H1 (cell line): ENCODE data around the gene PNMA1. TPM values are rescaled to one million over a fixed set of nuclear protein-coding genes. Genes with fewer than 3 reads are reported as not detected.

ENCODE experiments used
- CTCF ChIA-PET: fragments of 300-600 bp; sonication (Branson Sonifier 250); formaldehyde crosslinking; loops from one replicate; lab custom pipeline; 2021; ENCODE audit not compliant: partially characterized antibody; lab: Charles Lee
- POLR2A ChIA-PET: fragments of 300-600 bp; sonication (Branson Sonifier 250); formaldehyde crosslinking; loops from one replicate; lab custom pipeline; 2021; ENCODE audit warnings: inconsistent platforms; ENCODE audit not compliant: partially characterized antibody; lab: Charles Lee
- DNase-seq, 2 experiments: peaks; one replicate each; pipeline versions ENCODE4 v3.0.0 to v3.0.0-alpha.2; 2010 to 2022; ENCODE audit warnings: low spot score in 2 of 2, low read depth in 1 of 2, mixed read lengths in 1 of 2
- FAIRE-seq: peaks from 2 replicates; lab custom pipeline; 2011; peaks lifted over from hg19 to GRCh38; lab: Jason Lieb, UNC
- H2AFZ ChIP-seq: 2 replicates; pipeline ENCODE4 v1.8.1; 2012; ENCODE audit warnings: low read length, inconsistent platforms
- H2AK5ac ChIP-seq: 2 replicates; pipeline ENCODE4 v1.6.1; 2013; ENCODE audit warnings: low read depth, low read length
- H2BK120ac ChIP-seq: replicated peaks from 2 replicates; pipeline ENCODE3; 2013; ENCODE audit warnings: low read depth, low read length, inconsistent platforms
- H2BK12ac ChIP-seq: 2 replicates; pipeline ENCODE4 v1.6.1; 2013; ENCODE audit warnings: low read depth, low read length
- H2BK15ac ChIP-seq: 2 replicates; pipeline ENCODE4 v1.6.1; 2013; ENCODE audit warnings: low read length
- H2BK20ac ChIP-seq: 2 replicates; pipeline ENCODE4 v1.6.1; 2013; ENCODE audit warnings: low read length
- H2BK5ac ChIP-seq: 2 replicates; pipeline ENCODE4 v1.6.1; 2013; ENCODE audit warnings: low read depth, low read length
- H3K14ac ChIP-seq: 2 replicates; pipeline ENCODE4 v1.6.1; 2013; ENCODE audit warnings: inconsistent platforms; ENCODE audit not compliant: insufficient read length
- H3K18ac ChIP-seq: 2 replicates; pipeline ENCODE4 v1.6.1; 2013; ENCODE audit warnings: low read length; ENCODE audit errors: extremely low read depth
- H3K23ac ChIP-seq: 2 replicates; pipeline ENCODE4 v1.6.1; 2013; ENCODE audit warnings: inconsistent platforms; ENCODE audit not compliant: insufficient read length
- H3K23me2 ChIP-seq: 2 replicates; pipeline ENCODE4 v1.6.1; 2013; ENCODE audit warnings: low read depth, low read length
- H3K27ac ChIP-seq: 2 replicates; pipeline ENCODE4 v1.6.1; 2011; ENCODE audit warnings: low read depth, low read length, inconsistent platforms
- H3K27me3 ChIP-seq, 4 experiments: replicated peaks in 1 of 4; 1 replicate in 1 of 4; 2 replicates in 3 of 4; pipeline versions ENCODE4 v1.6.1 to v1.8.1; 2011 to 2013; ENCODE audit warnings: low read length in 3 of 4, mild to moderate bottlenecking in 3 of 4, inconsistent platforms in 2 of 4, mixed read lengths in 2 of 4, moderate library complexity in 1 of 4; ENCODE audit not compliant: control insufficient read depth in 3 of 4, insufficient read depth in 3 of 4; ENCODE audit errors: extremely low read depth in 1 of 4
- H3K36me3 ChIP-seq, 4 experiments: 2 replicates each; pipeline versions ENCODE4 v1.6.1 to v1.8.1; 2011 to 2013; ENCODE audit warnings: mild to moderate bottlenecking in 4 of 4, low read length in 3 of 4, moderate library complexity in 2 of 4, control low read depth in 1 of 4, inconsistent platforms in 1 of 4; ENCODE audit not compliant: insufficient read depth in 4 of 4, control insufficient read depth in 2 of 4
- H3K4ac ChIP-seq: replicated peaks from 2 replicates; pipeline ENCODE3; 2013; ENCODE audit warnings: low read length, low read depth, mixed read lengths, inconsistent platforms; ENCODE audit not compliant: insufficient read length
- H3K4me1 ChIP-seq, 4 experiments: replicated peaks in 1 of 4; 1 replicate in 1 of 4; 2 replicates in 3 of 4; pipeline versions ENCODE4 v1.6.1 to v1.8.1; 2011 to 2013; ENCODE audit warnings: low read length in 3 of 4, inconsistent platforms in 2 of 4, mixed read lengths in 1 of 4; ENCODE audit not compliant: insufficient read depth in 4 of 4, control insufficient read depth in 3 of 4
- H3K4me2 ChIP-seq, 2 experiments: 2 replicates each; pipeline versions ENCODE4 v1.6.1 to v1.8.1; 2011 to 2013; ENCODE audit warnings: low read depth in 2 of 2, low read length in 2 of 2, control low read depth in 1 of 2, inconsistent platforms in 1 of 2, mild to moderate bottlenecking in 1 of 2; ENCODE audit not compliant: insufficient read depth in 1 of 2
- H3K4me3 ChIP-seq, 4 experiments: fragments of 200-600, 300-600 bp in 1 of 4; sonication (generic), shearing (Covaris generic), sonication (Bioruptor Twin) in 1 of 4; 2 replicates each; pipeline versions ENCODE4 v1.5.1 to v1.8.1; 2011 to 2016; ENCODE audit warnings: low read length in 4 of 4, low read depth in 3 of 4, control low read depth in 2 of 4, inconsistent platforms in 2 of 4, mild to moderate bottlenecking in 2 of 4, mixed read lengths in 1 of 4, moderate library complexity in 1 of 4; ENCODE audit not compliant: insufficient read depth in 2 of 4; ENCODE audit errors: extremely low read depth in 1 of 4
- H3K56ac ChIP-seq: replicated peaks from 2 replicates; pipeline ENCODE3; 2013; ENCODE audit warnings: low read depth, mild to moderate bottlenecking, mixed read lengths, low read length, inconsistent platforms; ENCODE audit not compliant: insufficient read length
- H3K79me1 ChIP-seq: 2 replicates; pipeline ENCODE4 v1.6.1; 2013; ENCODE audit warnings: low read depth, low read length, control low read depth
- H3K79me2 ChIP-seq, 2 experiments: 2 replicates each; pipeline versions ENCODE4 v1.6.1 to v1.8.1; 2012 to 2013; ENCODE audit warnings: low read length in 2 of 2, mild to moderate bottlenecking in 2 of 2, inconsistent platforms in 1 of 2; ENCODE audit not compliant: insufficient read depth in 2 of 2, control insufficient read depth in 1 of 2
- H3K9ac ChIP-seq, 4 experiments: replicated peaks in 1 of 4; 1 replicate in 1 of 4; 2 replicates in 3 of 4; pipeline versions ENCODE4 v1.6.1 to v1.8.1; 2011 to 2013; ENCODE audit warnings: low read depth in 3 of 4, low read length in 3 of 4, control low read depth in 2 of 4, mild to moderate bottlenecking in 2 of 4, moderate library complexity in 2 of 4, inconsistent platforms in 1 of 4; ENCODE audit errors: extremely low read depth in 1 of 4
- H3K9me3 ChIP-seq, 2 experiments: 2 replicates each; pipeline versions ENCODE4 v1.6.1 to v1.8.1; 2012 to 2013; ENCODE audit warnings: mild to moderate bottlenecking in 2 of 2, moderate library complexity in 2 of 2, control low read depth in 1 of 2, inconsistent platforms in 1 of 2, low read depth in 1 of 2, low read length in 1 of 2, mixed read lengths in 1 of 2; ENCODE audit not compliant: insufficient read depth in 2 of 2
- H4K20me1 ChIP-seq, 2 experiments: replicated peaks in 1 of 2; 2 replicates each; pipeline versions ENCODE3 to v1.8.1; 2011 to 2013; ENCODE audit warnings: inconsistent platforms in 2 of 2, low read length in 2 of 2, mild to moderate bottlenecking in 1 of 2; ENCODE audit not compliant: insufficient read depth in 2 of 2, control insufficient read depth in 1 of 2
- H4K5ac ChIP-seq: 2 replicates; pipeline ENCODE4 v1.6.1; 2013; ENCODE audit warnings: low read length, low read depth, mixed read lengths, inconsistent platforms; ENCODE audit not compliant: insufficient read length
- H4K8ac ChIP-seq: 2 replicates; pipeline ENCODE4 v1.8.0; 2013; ENCODE audit warnings: mild to moderate bottlenecking, moderate library complexity, low read length, inconsistent platforms; ENCODE audit not compliant: insufficient read depth; ENCODE audit errors: extremely low read depth
- H4K91ac ChIP-seq: replicated peaks from 2 replicates; pipeline ENCODE3; 2013; ENCODE audit warnings: low read length, mixed read lengths, inconsistent platforms; ENCODE audit not compliant: insufficient read length
- ATF3 ChIP-seq: IDR thresholded peaks from 2 replicates; pipeline ENCODE4 v1.6.1; 2011; ENCODE audit warnings: low read depth, mild to moderate bottlenecking, low read length; ENCODE audit not compliant: insufficient read depth
- BRCA1 ChIP-seq: IDR thresholded peaks from 2 replicates; pipeline ENCODE4 v1.6.1; 2012; ENCODE audit warnings: low read depth, low read length, improper control_type of control experiment
- EP300 ChIP-seq, 2 experiments: IDR thresholded peaks; 1 replicate in 1 of 2; 2 replicates in 1 of 2; pipeline ENCODE4 v1.6.1; 2011 to 2012; ENCODE audit warnings: low read depth in 2 of 2, low read length in 2 of 2, mild to moderate bottlenecking in 2 of 2, borderline replicate concordance in 1 of 2, inconsistent platforms in 1 of 2, moderate library complexity in 1 of 2
- MAFK ChIP-seq: IDR thresholded peaks from 2 replicates; pipeline ENCODE4 v1.6.1; 2012; ENCODE audit warnings: low read depth, mild to moderate bottlenecking, improper control_type of control experiment, low read length
- NRF1 ChIP-seq: IDR thresholded peaks from 2 replicates; pipeline ENCODE4 v1.6.1; 2011; ENCODE audit warnings: mild to moderate bottlenecking, low read depth, low read length, improper control_type of control experiment
- USF2 ChIP-seq: IDR thresholded peaks from 2 replicates; pipeline ENCODE4 v1.6.1; 2011; ENCODE audit warnings: low read length, improper control_type of control experiment
- YY1 ChIP-seq: IDR thresholded peaks from 2 replicates; pipeline ENCODE4 v1.6.1; 2011; ENCODE audit warnings: low read depth, mild to moderate bottlenecking, low read length
- WGBS, 2 experiments: shearing (Covaris generic) in 1 of 2; methylation state at CpG; one replicate each; pipeline versions ENCODE4 v1.1.6 to v1.1.7; 2013 to 2015; ENCODE audit warnings: low lambda C conversion rate in 2 of 2, mixed read lengths in 2 of 2, inconsistent platforms in 1 of 2, low coverage in 1 of 2, missing lambda C conversion rate in 1 of 2; ENCODE audit not compliant: insufficient replicate concordance in 2 of 2, insufficient coverage in 1 of 2, insufficient read length in 1 of 2; ENCODE audit errors: extremely low coverage in 1 of 2, missing lambda C conversion rate in 1 of 2; 5-methylcytosine and 5-hydroxymethylcytosine counted together
- polyA plus RNA-seq, 7 experiments: library from polyadenylated mRNA; depleted of rRNA in 3 of 7; stranded (reverse) in 5 of 7; unstranded in 2 of 7; fragments of >200 nt in 5 of 7; fragments of 200-250 nt in 2 of 7; gene quantifications; 1 replicate in 5 of 7; 2 replicates in 1 of 7; 4 replicates in 1 of 7; pipeline versions ENCODE4 v1.2.1 to v1.2.3, GENCODE V29; 2011 to 2013; ENCODE audit warnings: missing spikeins in 2 of 7, mixed read lengths in 2 of 7
- total RNA-seq: library from RNA; stranded (reverse); fragmentation: NEBNext Ultra II Directional; extraction: Animal tissue kit (Norgen Biotek cat#: 25700); gene quantifications from 2 replicates; pipeline ENCODE4 v1.2.1, GENCODE V29; 2021

PNMA1 gene
- total and polyA plus RNA-seq, 2 of the 8 experiments (the other 6 are each of a cell fraction or from before 2014, with no cell fraction given) = 15.8 to 52.7 TPM

- no peak overlapping the region for H2BK12ac ChIP-seq
- no peak overlapping the region for H2BK20ac ChIP-seq
- 86% methylated on average over 11 of the region's 11 CpGs; no CpG with 5 or more reads in 1 of the 2 experiments for WGBS, 2 experiments
- H3K4me3 ChIP-seq = no peak overlapping the region
- no peak overlapping the region for H4K91ac ChIP-seq
- no peak overlapping the region for H2AK5ac ChIP-seq
- H3K14ac ChIP-seq = no peak overlapping the region
- no peak overlapping the region for H3K23ac ChIP-seq
- H3K36me3 ChIP-seq = no peaks in the 10 kb centered on the region
- peaks cover 0 to 61% of the 10 kb centered on the region in 2 experiments; a peak in 3 of 4 replicates for H3K79me2 ChIP-seq
- H3K4me1 ChIP-seq = peaks cover 13 to 29% (median 18%) of the 10 kb centered on the region in 4 experiments
- H2BK15ac ChIP-seq = no peak overlapping the region
- H4K8ac ChIP-seq = no peak overlapping the region
- no peak overlapping the region for H3K27ac ChIP-seq
- peaks cover 17% of the 10 kb centered on the region for H3K79me1 ChIP-seq
- ChIA-PET CTCF (interaction anchor here (0.6 to 12.5 kb wide), 8 partner anchors 8 to 76 kb away, joined by 3 to 198 read pairs (median 6); a partner anchor contains a TSS), POLR2A (interaction anchor here (1.1 to 1.2 kb wide), 2 partner anchors 9 to 10 kb away, joined by 4 to 5 read pairs; a partner anchor contains a TSS)
- peaks cover 10 to 14% of the 10 kb centered on the region in 2 experiments for H4K20me1 ChIP-seq
- H2AFZ ChIP-seq = no peak overlapping the region
- no peaks in the 10 kb centered on the region for H3K27me3 ChIP-seq
- H3K9ac ChIP-seq = no peak overlapping the region
- H3K18ac ChIP-seq = no peak overlapping the region
- no peak overlapping the region for H3K4ac ChIP-seq
- DNase-seq (no peak), FAIRE-seq (no peak)
- no peak overlapping the region for H4K5ac ChIP-seq
- H2BK5ac ChIP-seq = no peak overlapping the region
- H3K56ac ChIP-seq = no peak overlapping the region
- H3K9me3 ChIP-seq = no peaks in the 10 kb centered on the region
- H3K4me2 ChIP-seq = no peak overlapping the region
- H3K23me2 ChIP-seq = no peaks in the 10 kb centered on the region
- no peak overlapping the region for H2BK120ac ChIP-seq
- TF ChIP-seq MAFK (no peak), USF2 (no peak), EP300 (IDR thresholded peaks at IDR 0.05; ENCODE audit: borderline replicate concordance in 1 of 2, low read depth in 2 of 2, low read length in 2 of 2) (no peak), YY1 (no peak), BRCA1 (no peak), ATF3 (no peak), NRF1 (no peak)
Measured at GRCh38 chr14:73749706-73750530, 35.7 kb upstream of the PNMA1 start.
